ENCODE data around the gene DCST2. TPM values are rescaled to one million over a fixed set of nuclear protein-coding genes. Genes with fewer than 3 reads are reported as not detected.
A peak's percentile ranks its signal among the peaks of the same experiment; 100 is the strongest.

DCST2 gene
- polyA plus RNA-seq, 3 donors: 2.6 TPM; not detected in 2

GRCh38 chr1:155062151-155062686, 28.6 kb upstream of the DCST2 start:
- Histone ChIP-seq H3K4me1 (ENCODE audit: control insufficient read depth in 1 of 2, insufficient read depth in 2 of 2, low read length in 2 of 2) (peaks cover 26 to 41% of the 10 kb centered on the region in 2 donors), H2AFZ (ENCODE audit: insufficient read depth, low read depth, low read length, poor library complexity, severe bottlenecking) (no peak overlapping the region), H3K36me3 (replicated peaks in 1 of 2; ENCODE audit: control insufficient read depth in 1 of 2, insufficient read depth in 2 of 2, low read length in 2 of 2) (peaks cover 40 to 53% of the 10 kb centered on the region in 2 donors), H3K4me2 (replicated peaks; ENCODE audit: extremely low read depth, low read length, poor library complexity, severe bottlenecking) (peak overlapping the region; percentile 97), H3K79me2 (ENCODE audit: insufficient read depth, low read length) (peaks cover 7% of the 10 kb centered on the region), H3K9me3 (replicated peaks in 1 of 2; ENCODE audit: control insufficient read depth in 1 of 2, insufficient read depth in 1 of 2, low read length in 2 of 2) (no peaks in the 10 kb centered on the region), H4K20me1 (ENCODE audit: insufficient read depth, low read length) (peaks cover 77% of the 10 kb centered on the region), H3K9ac (ENCODE audit: insufficient read depth, low read length, poor library complexity, severe bottlenecking) (no peak overlapping the region), H3K4me3 (replicated peaks in 1 of 3; ENCODE audit: low read depth in 2 of 3, low read length in 3 of 3) (no peak overlapping the region), H3K27me3 (ENCODE audit: control insufficient read depth in 2 of 2, insufficient read depth in 2 of 2, low read length in 2 of 2) (peaks cover 0 to 5% of the 10 kb centered on the region in 2 donors), H3K27ac (ENCODE audit: low read depth in 1 of 2, low read length in 2 of 2) (no peak overlapping the region)
- peak overlapping the region in 1 of 7 donors; percentile 31 for H3K27ac Mint-ChIP-seq
- H3K27me3 Mint-ChIP-seq (ENCODE audit: low read depth in 3 of 3): peaks cover 4 to 9% (median 8%) of the 10 kb centered on the region in 3 donors
- intact Hi-C loops (cut with micrococcal nuclease): loop anchor here (5.0 kb wide), 2 partner anchors 60 to 90 kb away; partner anchors contain the start of genes CKS1B (in 1 of the 2), SHC1 (in 1 of the 2) and ZBTB7B (in 1 of the 2)
- no peak for TF ChIP-seq CTCF (IDR thresholded peaks at IDR 0.05)
- H3K4me3 Mint-ChIP-seq: peak overlapping the region in 1 of 2 donors; percentile 94
- H3K36me3 Mint-ChIP-seq: peaks cover 45 to 57% of the 10 kb centered on the region in 2 donors
- H3K4me1 Mint-ChIP-seq: peaks cover 33% of the 10 kb centered on the region
- DNase-seq: no peak
- 84% methylated on average over 21 of the region's 29 CpGs for WGBS (ENCODE audit: insufficient coverage)
- H3K9me3 Mint-ChIP-seq: no peaks in the 10 kb centered on the region

GRCh38 chr1:155061381-155062150, 28.0 kb upstream of the DCST2 start:
- no peak overlapping the region for H3K4me2 ChIP-seq (replicated peaks; ENCODE audit: extremely low read depth, low read length, poor library complexity, severe bottlenecking)
- no peak overlapping the region for H3K4me3 ChIP-seq (replicated peaks in 1 of 3; ENCODE audit: low read depth in 2 of 3, low read length in 3 of 3)
- H3K4me3 Mint-ChIP-seq: peak overlapping the region in 1 of 2 donors; percentile 20
- no peaks in the 10 kb centered on the region for H3K9me3 ChIP-seq (replicated peaks in 1 of 2; ENCODE audit: control insufficient read depth in 1 of 2, insufficient read depth in 1 of 2, low read length in 2 of 2)
- H3K36me3 ChIP-seq (replicated peaks in 1 of 2; ENCODE audit: control insufficient read depth in 1 of 2, insufficient read depth in 2 of 2, low read length in 2 of 2): peaks cover 43 to 53% of the 10 kb centered on the region in 2 donors
- H3K27me3 ChIP-seq (ENCODE audit: control insufficient read depth in 2 of 2, insufficient read depth in 2 of 2, low read length in 2 of 2): peaks cover 0 to 5% of the 10 kb centered on the region in 2 donors
- peak; percentile 97 for TF ChIP-seq CTCF (IDR thresholded peaks at IDR 0.05)
- WGBS (ENCODE audit: insufficient coverage): 22% methylated on average over 12 of the region's 21 CpGs
- H3K4me1 ChIP-seq (ENCODE audit: control insufficient read depth in 1 of 2, insufficient read depth in 2 of 2, low read length in 2 of 2): peaks cover 26 to 41% of the 10 kb centered on the region in 2 donors
- H3K9ac ChIP-seq (ENCODE audit: insufficient read depth, low read length, poor library complexity, severe bottlenecking): no peak overlapping the region
- H3K9me3 Mint-ChIP-seq: no peaks in the 10 kb centered on the region
- H3K79me2 ChIP-seq (ENCODE audit: insufficient read depth, low read length): peaks cover 8% of the 10 kb centered on the region
- H3K27ac Mint-ChIP-seq: peak overlapping the region in 2 of 7 donors; percentile 6 to 61
- H3K36me3 Mint-ChIP-seq: peaks cover 43 to 57% of the 10 kb centered on the region in 2 donors
- peaks cover 79% of the 10 kb centered on the region for H4K20me1 ChIP-seq (ENCODE audit: insufficient read depth, low read length)
- peaks cover 4 to 9% (median 8%) of the 10 kb centered on the region in 3 donors for H3K27me3 Mint-ChIP-seq (ENCODE audit: low read depth in 3 of 3)
- peak; percentile 79 to 83 (median 80) for DNase-seq
- intact Hi-C loops (cut with micrococcal nuclease): loop anchor here (5.0 kb wide), 2 partner anchors 59 to 89 kb away; partner anchors contain the start of genes CKS1B (in 1 of the 2), SHC1 (in 1 of the 2) and ZBTB7B (in 1 of the 2)
- H3K4me1 Mint-ChIP-seq: peaks cover 33% of the 10 kb centered on the region
- no peak overlapping the region for H2AFZ ChIP-seq (ENCODE audit: insufficient read depth, low read depth, low read length, poor library complexity, severe bottlenecking)
- no peak overlapping the region for H3K27ac ChIP-seq (ENCODE audit: low read depth in 1 of 2, low read length in 2 of 2)
